ENCODE measurements around the gene HSP90AB1.

Gene HSP90AB1

DNA sequence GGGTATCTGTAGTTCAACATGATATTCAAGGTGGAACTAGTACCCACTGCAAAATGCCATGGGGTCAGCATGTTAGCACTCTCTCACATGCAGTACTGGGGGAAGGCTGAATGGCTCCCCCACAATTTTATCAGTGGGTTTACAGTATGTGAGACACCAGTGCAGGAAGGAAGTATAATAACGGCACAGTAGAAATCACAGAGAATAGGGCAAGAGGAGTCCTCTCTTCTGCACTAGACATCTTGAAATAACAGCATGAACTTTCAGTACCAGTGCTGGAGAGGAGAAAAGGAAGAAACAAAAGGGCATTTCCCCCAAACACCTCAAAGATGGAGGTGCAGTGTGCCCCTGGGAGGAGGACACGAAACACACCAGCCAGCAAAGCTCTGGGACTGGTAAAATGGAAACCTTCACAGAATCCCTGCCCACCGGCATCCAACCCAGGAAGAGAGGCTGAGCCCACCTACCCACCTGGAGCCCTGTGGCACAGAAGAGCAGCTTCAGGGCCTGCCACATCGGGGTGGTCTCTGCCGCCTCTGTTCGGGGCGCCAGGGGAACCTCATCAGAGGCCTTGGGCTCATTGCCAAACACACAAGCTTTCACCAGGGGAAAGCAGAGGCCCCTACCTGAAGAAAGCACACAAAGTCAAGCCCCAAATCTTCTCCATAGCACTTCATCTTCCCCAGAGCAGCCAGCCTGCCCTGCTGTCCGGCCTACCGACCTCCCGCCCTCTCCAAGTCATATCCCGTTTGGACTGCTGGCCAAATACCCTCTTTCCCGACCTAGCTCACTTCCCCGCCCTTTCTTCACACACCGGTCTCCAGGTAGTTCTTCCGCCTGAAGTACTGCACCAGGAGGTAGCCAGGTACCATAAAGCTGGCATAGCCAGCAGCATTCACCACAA lies 9.2 kb downstream of the HSP90AB1 start:
- no peak for DNase-seq

DNA sequence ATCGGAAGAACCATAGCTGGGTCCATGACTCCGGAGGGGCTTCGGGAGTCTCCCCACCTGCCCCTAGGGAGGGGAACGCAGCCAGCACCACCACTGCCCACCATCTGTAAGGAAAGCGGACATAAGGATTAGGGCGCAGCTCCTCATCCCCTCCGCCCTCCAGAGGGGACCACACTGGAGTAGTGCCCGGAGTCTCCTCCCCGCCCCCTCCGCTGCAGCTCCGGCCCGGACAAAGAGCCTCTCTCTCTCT lies 9.8 kb downstream of the HSP90AB1 start:
- DNase-seq, result no peak

DNA sequence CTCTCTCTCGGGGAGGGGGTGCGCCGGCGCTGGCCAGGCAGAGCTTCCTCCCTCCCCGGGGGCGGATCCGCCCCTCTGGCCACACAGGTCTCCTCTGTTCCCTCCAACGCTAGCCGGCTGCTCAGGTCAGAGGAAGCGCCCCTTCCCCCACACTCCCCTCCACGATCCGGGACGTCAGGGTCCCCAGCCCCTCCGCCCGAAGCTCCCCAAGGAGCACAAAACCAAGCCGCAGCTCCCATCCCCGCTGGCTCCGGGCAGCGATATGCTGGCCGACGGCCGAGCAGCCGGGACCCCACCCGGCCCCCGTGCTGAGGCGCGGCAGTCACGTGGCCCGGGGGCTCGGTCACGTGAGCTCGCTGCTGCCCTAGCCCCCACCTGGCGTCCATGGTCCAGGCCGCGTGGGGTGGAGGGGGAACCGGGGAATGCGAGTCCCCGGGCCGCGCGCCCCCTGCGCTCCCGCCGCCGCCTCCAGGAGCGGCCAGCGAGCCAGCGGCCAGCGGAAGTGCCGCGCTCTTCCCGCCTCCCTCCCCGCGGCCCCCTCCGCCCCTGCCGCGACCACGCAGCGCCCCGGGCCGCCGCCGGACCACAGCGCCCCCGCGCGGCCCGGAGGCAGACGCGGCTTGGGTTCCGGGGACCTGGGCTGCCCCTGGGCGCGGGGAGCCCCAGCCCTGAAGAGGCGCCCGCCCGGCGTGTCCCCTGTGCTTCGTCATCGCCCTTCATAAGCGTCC lies 10.3 kb downstream of the HSP90AB1 start, which contains the start of gene SLC35B2:
Gene SLC35B2 (minus strand): TSS at position 504 of the 728 bp plus-strand sequence. CDS start 118 bp downstream, at position 386.
- DNase-seq, result peak; percentile 79

DNA sequence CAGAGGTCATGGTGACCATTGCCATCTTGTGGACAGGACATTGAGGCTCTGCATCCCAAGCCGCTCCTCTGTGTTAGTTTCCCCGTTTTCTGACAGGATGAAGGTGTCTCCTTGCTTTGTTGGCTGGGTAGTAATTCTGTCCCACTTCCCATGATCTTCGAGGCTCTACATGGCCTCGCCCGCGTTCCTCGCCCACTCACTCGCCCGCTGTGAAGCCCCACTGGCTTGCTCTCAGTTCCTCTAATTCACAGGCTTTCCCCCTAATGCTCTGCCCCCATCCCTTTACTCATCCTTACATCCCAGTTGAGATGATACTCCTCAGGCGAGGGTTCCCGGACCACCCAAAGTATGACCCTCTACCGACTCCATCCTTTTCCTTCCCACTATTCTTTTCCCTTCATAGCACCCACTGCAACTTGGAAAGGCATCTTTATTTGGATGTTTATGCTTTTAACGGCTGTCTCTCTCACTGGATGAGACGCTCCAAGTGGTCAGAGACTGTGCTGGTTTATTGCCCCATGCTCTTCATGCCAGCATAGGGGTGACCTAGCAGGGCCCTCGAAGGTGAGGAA lies 10.9 kb downstream of the HSP90AB1 start:
- no peak for DNase-seq

DNA sequence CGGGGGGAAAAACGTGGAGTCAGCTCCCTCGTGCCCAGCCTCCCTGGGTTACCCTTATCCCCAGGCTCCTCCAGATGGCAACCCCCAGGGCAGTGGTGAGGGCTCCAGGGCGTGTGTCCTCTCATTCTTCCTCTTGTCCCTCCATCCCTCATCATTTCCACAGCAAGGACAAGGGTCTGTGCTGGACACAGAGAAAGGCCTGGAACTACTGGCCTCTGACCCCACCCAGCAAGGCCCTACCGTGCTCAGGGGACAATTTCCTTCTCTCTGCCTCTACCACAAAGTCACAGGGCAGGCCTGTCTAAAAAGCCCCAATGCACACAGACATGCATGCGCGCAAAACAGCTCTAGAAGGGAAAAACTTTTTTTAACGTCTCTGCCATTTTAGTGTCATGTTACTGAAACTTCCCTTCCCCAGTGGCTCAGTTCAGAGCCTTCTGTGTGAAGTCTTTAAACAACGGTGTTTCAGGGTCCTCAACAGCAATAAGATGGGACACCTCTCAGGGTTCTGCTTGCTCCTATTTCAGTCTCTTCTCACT lies 11.5 kb downstream of the HSP90AB1 start:
- DNase-seq, result no peak

DNA sequence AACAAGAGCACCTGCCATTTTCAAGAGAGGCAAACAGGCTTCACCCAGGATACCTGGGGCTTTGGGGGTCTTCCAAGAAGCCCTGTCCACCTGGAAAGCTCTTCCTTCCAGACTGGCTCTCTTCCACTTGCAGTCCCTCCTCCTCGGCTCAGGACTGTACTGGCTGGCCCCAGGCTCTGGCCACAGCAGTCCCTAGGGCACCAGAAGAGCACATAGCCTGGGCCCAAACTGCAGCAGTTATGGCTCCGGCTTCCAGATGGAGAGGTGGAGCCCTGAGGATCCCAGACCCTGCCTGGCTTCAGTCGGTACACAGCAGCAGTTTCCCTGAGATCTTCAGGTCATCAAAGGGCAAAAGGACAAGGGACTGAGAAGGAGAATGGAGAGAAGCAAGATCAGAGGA lies 12.0 kb downstream of the HSP90AB1 start:
- no peak for DNase-seq

DNA sequence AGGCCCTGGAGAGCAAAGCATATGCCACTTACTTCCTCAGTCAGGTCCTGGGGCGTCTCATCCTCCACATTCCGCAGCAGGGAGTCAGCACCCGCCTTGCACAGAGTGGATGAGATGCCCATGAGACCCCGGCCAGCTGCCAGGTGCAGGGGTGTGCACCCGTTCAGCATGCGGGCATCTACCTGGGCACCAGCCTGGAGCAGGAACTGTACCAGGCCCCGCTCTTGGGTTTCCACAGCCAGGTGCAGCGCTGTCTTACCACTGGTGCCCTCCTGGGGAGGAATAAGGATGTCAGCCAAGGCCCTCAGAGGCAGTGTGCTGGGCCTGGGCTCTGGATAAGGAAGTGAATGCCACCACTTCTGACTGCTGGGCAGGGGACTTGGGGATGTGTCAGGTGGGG lies 13.1 kb downstream of the HSP90AB1 start:
- no peak for DNase-seq

DNA sequence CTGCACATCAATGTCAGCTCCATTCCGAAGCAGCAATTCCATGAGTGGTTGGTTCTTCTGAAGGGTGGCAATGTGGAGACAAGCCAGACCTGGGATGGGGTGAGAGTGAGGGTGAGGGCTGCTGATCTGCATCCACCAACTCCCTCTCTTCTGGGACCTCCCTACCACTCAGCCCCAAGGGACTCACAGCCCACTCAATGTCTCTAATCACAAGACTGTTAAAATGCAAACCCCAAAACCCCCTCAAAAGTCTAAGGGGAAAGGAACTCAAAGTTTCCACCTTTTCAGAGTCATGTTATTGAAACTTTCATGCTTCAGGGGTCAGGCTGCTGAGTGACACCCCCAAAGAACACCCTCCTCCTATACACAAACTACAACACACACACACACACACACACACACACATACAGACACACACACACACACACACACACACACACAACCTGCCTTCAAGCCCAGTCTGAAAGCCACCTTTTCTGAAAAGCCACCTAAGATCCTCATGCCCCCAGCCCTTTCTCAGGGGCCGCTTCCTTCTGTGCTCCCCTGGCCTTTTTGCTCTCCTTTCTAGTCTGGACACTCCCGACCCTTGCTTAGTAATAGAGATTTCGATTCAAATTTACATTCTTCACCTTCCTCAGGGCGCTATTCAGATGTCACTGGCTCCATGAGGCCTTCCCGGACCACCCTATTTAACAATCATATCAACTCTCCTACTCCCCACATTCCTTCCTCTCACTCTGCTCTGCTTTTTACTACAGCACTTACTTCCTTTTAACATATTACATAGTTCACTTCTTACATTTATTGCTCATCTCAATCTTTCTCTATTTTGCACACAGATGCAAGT lies 13.8 kb downstream of the HSP90AB1 start:
- DNase-seq, result no peak

DNA sequence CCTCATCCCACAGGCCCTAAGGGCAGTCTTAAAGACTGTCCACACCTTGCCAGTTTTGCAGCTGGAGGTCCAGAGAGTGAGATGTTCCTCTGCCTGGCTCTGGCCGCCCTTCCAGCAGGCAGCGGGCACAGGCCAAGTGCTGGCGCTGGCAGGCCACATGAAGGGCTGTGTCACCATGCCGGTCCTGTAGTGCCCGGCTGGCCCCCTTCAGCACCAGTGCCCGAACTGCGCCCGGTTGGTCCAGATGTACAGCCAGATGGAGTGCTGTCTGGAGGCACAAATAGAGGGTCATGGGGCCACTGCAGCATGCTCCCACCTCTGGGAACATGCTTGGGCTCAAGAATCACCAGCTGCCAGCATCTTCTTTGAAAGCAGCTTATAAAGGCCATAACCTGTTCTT lies 14.7 kb downstream of the HSP90AB1 start:
- no peak for DNase-seq

DNA sequence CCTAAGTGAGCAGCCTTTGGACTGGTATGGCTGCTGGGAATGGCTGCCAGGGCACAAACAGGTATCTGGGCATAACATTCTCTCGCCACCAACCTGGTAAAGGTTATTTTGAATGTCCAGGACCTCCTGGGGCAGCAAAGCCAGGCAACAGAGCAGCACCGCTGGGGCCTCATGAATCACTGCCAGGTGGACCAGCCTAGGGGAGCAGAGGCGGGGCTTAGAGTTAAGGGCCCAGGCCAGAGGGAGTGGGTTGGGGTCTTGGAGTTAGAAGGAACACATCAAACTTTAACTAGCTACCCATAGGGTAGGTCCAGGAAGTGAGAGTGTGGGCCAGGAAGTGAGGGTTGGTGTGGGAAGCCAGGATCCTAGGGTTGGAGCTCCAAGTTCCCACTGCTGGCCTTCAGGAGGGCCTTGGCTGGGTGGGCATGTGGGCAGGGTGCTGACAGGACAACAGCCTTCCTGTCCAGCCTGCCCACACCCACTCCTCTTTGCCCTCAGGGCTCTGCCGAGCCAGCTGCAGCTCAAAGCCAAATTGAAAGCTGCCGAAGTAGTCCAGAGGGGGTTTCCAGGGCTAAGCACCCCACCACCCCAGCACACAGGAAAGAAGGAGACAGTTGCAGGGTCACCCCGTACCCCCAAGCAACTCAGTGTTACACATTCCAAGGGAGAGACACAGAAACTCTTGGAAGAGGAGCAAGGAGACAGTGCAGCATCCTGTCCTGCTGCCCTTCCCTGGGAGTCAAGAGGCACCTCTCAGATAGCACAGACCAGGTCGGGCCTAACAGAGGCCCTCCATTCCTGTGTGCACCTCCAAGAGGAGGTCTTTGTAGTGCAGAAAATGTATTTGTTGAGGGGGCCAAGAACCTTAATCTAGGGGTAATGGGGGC lies 15.8 kb downstream of the HSP90AB1 start:
- DNase-seq, result no peak

DNA sequence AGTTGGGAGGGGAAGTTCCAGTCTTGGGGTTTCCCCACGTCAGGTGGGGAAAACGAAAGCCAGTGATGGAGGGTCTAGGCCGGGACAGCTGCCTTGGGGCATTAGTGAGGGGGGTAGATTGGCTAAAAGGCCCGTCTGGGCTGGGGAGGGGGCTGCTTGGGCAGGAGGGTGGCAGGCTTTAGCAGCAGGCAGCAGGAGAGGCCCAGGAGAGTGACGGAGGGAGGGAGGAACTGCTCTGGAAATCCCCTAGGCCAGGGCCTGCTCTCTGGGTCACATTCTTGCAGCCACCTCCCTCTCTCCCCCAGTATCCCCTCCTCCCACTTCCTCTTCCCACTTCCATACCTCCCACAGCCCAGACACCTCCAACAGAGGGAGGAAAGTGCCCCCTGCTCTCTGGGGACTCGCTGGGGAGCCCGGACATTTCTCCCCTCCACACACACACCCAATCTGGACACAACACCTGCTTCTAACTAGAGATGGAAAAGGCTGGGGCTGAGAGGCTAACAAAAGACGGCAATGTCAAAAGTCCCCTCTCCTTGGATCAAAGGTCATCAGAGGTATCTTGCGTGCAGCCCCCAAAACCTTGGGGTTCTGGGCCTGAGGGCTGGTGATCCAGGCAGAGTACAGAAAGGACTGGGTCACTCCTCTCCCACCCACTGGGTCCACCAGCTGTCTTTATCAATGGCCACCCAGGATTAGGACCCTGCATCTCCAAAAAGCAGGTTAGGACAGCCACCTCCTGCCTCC lies 16.6 kb downstream of the HSP90AB1 start:
- DNase-seq, result no peak

DNA sequence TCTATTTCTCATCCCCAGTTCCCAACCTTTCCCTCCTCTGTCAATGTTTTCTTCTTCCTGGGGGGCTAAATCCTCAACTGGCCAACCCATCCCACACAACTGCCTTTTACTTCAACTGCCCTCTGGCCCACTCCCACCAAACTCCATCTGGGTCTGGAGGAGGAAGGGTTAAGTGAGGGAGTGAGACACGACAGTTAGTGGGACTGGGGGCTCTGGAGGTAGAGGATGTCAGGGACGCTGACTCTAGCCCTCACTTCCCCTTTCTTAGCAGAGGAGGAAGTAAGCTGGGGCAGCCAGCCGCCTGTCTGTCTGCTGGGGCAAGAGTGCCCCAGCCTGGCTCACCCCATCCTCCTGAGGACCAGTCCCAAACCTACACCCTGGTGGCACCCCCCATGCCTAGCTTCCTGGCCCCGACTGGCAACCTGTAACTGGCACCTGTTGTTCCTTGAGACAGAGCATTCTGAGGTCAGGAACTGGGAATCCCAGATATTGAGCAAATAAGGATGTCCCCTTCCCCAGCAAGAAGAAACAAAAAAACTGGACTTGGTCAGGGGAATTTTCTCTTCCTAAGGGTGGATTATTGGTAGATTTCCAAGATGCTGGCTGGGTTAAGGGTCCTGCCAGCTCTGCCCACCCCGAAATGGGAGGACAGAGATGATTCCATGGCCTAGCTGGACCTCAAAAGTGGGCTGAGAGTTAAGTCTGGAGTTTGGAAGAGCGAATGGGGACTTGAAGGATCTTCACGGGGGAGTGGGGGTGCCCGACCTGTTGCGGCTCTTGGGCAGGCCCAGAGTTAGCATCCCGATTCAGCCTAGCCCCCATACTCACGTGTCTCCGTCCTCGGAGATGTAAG lies 17.5 kb downstream of the HSP90AB1 start:
- DNase-seq, result no peak

DNA sequence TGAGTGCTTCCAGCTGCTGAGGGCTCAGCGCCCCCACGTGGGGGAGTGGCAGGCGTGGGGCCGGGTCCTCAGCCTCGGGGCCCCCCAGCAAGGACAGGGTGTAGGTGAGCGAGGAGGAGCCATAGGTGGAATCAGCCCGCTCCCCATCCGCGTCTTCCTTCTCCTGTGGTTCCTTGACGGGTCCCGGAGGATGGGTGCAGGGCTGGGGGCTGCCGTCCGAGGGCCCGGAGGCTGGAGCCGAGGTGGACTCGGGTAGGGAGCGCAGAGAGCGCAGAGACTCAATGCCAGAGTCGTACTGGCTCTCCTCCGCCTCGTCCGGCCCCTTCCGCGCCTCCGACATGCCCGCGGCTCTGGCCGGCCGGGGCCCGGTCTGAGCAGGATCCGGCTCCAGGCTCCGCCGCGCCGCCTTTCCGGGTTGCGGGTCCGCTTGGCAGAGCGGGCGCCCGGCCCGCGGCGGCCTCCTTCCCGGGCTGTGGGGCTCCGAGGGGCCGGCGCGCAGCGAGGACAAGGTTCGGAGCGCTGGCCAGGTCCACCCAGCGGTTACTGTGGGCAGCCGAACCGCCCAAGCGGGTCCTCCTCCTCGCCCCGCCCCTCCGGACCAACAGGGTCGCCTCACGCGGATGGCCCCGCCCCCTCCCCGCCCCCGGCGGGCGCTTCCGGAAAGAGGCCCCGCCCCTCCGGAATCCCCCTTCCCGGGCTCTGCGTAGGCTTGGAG lies 18.3 kb downstream of the HSP90AB1 start, which contains the start of gene NFKBIE:
Gene NFKBIE (minus strand): TSS at position 545 of the 715 bp plus-strand sequence. CDS start 205 bp downstream, at position 340.
- DNase-seq, result peak; percentile 93

DNA sequence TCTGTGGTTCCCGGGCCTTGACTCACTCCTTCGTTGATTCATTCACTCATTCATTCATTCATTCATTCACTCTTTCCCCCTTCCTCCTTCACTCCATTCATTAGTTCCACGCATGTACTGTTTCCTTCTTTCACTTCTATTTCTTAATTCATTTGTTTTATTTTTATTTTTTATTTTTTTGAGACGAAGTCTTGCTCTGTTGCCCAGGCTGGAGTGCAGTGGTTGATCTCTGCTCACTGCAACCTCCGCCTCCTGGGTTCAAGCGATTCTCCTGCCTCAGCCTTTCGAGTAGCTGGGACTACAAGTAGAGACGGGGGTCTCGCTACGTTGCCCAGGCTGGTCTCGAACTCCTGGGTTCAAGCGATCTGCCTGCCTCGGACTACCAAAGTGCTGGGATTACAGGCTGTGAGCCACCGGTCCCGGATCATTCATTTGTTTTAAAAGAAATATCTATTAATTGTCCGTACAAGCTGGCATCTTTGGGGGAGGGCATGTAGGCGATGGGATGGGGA lies 18.9 kb downstream of the HSP90AB1 start:
- DNase-seq, result no peak

DNA sequence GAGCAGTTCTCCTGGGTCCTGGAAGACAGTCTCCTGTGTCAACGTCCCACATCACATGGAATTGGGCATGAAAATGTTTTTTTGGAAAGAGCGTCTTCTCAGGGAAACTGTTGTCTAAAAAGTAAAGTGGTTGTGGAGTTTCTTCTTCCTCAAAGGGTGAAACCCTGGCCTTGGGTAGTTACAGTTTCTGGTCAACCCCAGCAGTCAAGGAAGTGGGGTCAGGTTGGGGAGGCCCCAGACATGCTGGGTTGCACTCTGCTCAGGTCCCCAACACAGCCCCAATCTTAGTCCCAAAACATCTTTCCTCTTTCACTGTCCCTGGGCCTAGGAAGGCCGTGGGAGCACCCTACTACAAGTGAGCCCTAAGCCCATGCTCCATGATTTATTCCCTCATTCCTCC lies 19.4 kb downstream of the HSP90AB1 start:
- DNase-seq, result no peak

DNA sequence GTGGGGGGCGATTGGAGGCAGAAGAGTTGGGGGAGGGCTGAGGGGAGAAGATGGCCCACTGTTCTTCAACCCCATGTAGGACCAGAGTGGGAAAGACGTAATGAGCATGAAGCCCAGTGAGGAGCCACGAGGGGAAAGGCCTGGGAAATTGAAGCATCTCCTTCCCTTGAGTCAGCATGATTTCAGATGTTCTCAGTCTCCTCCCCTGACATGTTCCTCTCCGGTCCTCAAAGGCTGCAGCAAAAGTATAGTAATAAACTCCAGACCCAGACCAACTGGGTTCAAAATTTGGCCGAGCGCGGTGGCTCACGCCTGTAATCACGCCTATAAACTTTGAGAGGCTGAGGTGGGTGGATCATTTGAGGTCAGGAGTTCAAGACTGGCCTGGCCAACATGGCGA lies 20.4 kb downstream of the HSP90AB1 start:
- no peak for DNase-seq

DNA sequence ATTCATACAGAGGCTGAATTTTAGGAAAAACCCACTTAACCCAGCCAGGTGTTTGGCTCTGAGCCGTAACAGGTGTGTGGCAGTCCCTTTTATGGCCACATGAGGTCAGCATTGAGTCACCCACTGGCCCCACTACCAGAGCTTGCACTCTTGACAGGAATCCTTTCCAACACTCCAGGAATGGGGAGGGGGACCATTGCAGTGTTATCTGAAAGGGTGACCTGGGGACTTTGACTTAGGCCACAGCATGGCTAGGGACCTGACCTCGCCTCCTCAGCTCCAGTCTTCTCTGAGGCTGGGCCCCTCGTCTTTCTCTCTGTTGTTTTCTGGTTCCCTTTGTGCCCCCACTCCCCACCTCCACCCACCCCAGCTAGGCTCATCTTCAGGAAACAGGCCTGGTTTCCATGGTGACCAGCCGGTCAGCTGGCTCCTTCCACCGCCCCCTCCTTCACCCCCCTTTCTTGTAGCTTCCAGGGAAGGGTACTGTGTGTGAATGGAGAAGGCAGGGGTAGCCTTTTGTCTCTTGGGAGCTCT lies 21.3 kb downstream of the HSP90AB1 start:
- no peak for DNase-seq

DNA sequence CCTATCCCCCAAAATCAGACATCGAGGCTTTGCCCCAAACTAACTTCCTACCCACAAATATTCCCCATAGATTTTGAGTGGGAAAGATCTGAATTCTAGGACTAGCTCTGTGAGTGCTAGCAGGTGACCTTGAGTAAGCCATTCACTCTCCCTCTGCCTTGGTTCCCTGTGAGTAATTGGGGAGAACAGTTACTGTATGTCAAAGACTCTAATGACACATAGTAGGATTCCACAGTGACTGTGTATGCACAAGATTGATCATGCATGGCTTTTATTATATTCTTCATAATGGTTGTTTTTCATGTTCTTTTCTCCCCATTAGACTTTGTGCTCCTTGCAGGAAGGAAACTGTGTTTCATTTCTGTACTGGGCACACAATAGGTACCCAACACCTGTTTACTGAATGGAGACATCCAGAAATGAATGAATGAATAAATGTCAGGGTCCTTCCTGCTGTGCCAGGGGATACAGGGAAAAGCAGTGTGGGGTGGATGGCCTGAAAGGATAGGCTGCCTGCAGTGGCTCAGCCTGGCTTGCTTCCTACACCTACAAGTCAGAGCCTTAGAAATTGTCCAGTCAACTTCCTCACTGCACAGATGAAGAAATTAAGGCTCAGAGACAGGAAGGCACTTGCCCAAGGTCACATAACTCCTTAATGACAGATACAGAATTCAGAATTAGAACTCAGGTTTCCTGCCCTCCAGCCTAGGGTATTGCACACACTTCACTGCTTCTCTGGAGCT lies 22.4 kb downstream of the HSP90AB1 start:
- DNase-seq, result no peak

All from T1000 (cell line).